ENCODE data around the gene OGFR.

OGFR gene

GRCh38 chr20:62802026-62802712, 2.5 kb upstream of the OGFR start:
- no peak for DNase-seq

DNA sequence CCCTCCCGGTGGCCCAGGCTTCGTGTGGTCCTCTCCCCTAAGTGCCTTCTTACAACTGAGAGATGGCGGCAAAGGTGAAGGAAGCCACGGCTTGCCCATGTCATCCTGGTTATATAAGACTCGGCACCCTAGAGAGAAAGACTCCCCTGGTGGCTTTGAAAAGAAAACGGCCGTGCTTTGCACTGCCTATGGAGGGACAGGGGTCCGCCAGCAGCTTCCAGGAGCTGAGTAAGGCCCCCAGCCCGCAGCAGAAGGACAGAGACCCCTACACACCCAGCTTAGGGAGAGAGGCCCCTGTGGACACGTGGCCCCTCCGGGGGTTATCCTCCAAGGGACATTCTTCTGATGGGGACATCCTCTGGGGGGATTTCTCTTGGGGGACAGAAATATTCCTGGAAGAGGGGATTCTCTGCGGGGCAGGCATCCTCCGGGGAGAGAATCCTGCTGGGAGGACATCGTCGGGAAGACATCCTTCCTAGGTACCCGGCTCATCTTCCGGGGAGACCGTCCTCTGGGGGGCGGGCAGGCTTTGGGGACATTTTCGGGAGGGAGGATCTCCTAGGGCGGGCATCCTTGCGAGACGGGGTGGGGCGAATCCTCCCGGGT, 511 bp upstream of the OGFR start:
- no peak for DNase-seq

GRCh38 chr20:62805155-62805710, 598 bp downstream of the OGFR start:
- DNase-seq = no peak

DNA sequence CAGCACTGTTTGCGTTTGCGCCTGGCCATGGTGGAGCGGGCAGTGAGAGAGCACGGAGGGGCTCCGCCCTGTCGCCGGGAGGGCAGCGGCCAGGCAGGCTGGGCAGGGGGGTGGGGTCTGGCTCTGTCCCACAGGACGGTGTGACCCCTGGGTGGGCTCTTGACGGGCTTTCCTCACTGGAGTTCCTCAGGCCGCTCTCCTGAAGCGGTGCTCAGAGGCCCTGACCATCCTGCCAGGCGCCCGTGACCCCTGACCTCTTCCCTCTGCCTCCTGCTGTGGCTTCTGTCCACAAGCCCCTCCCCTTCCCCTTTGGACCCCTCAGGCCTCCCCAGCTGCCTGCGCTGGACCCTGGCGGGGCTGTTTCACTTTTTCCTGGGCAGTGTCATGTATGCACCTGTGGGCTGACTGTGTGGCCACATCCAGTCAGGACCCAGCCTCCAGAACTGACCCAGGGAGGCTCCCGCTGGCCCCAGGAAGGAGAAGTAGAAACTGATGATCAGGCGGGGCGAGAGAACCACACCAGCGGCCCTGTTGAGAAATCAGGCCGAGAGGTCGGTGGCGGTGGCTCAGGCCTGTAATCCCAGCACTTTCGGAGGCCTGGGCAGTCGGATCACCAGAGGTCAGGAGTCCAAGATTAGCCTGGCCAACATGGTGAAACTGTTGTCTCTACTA, 1.2 kb downstream of the OGFR start:
- DNase-seq = no peak

GRCh38 chr20:62806383-62807050, 1.9 kb downstream of the OGFR start:
- DNase-seq = no peak

DNA sequence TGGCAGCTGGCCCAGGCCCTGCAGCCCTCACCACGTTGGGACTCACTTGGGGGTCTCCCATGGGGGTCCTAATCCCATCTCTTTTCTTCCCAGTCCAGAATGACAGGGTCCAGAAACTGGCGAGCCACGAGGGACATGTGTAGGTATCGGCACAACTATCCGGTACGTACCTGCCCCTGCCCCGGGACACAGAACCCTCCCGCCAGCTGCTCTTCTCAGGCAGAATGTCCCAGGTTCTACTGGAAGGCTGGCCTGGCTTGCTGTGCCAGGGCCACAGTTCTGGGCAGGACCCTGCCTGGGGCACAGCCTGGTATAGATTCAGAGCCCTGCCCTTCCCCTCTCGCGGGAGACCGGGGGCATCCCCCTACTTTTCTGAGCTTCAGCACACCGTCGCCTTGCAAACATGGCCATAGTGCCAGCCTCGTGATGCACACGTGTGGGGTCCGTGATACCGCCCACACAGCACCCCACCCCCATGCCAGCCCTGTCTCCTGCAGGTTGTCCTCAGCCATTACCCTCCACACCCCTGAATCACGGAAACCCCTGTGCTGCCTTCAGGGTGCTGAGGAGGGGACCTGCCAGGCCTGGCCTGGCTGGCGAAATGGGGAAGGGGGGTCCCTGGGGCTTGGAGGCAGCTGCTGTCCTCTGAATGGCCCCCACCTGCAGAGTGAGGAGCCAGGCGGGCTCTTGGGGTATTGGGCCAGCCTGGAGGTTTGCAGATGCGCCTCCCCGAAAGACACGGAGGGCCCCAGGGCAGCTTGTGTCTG, 3.0 kb downstream of the OGFR start:
- DNase-seq = no peak

DNA sequence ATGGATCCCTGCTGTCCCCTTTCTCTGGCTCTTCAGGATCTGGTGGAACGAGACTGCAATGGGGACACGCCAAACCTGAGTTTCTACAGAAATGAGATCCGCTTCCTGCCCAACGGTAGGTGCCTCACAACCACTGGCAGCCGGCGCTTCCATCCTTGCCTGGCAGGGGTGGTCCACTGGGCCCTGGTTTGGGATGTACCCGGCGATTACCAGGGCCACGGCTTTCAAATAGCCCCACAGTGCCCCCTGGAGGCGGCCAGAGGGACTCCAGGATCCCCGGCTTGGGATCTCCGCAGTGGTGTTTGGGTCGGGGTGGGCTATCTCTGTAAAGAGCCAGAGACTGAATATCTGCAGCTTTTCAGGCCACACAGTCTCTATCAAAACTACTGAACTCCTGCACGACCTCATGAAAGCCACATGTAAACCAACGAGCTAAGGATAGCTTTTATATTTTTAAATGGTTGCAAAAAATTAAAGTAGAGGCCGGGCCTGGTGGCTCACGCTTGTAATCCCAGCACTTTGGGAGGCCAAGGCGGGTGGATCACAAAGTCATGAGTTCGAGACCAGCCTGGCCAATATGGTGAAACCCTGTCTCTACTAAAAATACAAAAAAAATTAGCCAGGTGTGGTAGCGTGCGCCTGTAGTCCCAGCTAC, 3.7 kb downstream of the OGFR start:
- DNase-seq = no peak

DNA sequence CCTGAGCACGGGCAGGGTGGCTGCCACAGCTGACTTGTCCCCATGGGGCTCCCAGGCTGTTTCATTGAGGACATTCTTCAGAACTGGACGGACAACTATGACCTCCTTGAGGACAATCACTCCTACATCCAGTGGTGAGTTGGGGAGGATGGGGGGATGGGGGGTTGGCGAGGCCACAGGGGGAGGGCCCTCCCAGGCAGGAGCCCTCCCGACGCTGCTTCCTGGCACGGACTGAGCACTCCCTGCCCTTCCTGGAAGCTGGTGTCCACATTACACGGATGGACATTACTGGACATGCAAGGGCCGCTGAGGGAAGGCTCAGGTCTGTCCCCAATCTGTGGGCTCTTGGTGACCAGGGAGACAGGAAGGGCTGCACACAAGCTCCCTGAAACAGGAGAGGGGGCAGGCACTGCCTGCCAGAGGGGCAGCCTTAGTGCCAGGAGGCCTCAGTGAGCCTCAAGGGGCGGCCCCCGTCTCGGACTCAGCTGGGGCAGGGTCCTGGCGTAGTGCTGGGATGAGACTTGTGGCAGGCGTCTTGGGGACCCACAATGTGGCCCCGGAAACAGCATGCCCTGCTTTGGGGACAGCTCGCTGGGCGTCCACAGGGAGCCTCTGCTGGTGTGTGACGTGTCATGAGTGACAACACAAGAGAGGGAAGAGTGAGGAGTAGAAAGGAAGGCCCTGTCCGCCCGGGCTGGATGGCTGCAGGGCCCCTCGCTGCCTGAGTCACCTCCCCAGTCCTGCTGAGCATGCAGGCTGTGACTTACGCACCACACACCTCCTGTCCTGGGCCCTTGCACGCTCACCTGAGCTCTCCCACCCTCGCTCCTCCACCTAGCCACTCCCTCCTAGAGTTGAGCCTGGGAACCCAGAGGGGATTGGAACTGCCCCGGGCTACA, 5.1 kb downstream of the OGFR start:
- DNase-seq = no peak

- no peak for DNase-seq
Measured at GRCh38 chr20:62811320-62811719, 6.7 kb downstream of the OGFR start.

DNA sequence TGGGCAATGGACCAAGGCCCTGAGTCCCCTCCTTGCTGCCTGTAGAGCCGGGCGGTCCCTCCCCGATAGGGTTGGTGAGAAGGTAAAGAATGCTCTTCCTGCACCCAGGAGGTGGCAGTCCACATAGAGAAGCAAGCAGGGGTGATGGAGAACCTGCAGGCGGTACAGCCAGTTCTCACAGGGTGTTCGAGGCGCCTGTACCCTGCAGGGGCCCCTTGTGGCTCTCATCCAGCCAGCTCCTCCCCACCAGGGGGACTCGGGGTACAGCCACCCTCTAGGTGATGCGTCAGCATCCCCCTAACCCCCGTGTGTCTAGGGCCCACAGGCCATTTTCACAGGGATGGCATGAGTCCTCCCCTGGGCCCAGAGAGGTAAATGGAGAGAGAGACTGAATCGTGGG, 7.1 kb downstream of the OGFR start:
- no peak for DNase-seq

- no peak for DNase-seq
Measured at GRCh38 chr20:62812181-62812906, 7.7 kb downstream of the OGFR start.

DNA sequence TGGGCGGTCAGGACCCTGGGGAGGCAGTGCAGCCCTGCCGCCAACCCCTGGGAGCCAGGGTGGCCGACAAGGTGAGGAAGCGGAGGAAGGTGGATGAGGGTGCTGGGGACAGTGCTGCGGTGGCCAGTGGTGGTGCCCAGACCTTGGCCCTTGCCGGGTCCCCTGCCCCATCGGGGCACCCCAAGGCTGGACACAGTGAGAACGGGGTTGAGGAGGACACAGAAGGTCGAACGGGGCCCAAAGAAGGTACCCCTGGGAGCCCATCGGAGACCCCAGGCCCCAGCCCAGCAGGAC, 8.2 kb downstream of the OGFR start:
- DNase-seq = no peak

DNA sequence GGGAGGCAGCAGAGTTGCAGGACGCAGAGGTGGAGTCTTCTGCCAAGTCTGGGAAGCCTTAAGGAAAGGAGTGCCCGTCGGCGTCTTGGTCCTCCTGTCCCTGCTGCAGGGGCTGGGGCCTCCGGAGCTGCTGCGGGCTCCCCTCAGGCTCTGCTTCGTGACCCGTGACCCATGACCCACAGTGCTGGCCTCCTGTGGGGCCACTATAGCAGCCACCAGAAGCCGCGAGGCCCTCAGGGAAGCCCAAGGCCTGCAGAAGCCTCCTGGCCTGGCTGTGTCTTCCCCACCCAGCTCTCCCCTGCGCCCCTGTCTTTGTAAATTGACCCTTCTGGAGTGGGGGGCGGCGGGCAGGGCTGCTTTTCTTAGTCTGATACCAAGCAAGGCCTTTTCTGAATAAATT, 9.0 kb downstream of the OGFR start:
- DNase-seq = no peak

DNA sequence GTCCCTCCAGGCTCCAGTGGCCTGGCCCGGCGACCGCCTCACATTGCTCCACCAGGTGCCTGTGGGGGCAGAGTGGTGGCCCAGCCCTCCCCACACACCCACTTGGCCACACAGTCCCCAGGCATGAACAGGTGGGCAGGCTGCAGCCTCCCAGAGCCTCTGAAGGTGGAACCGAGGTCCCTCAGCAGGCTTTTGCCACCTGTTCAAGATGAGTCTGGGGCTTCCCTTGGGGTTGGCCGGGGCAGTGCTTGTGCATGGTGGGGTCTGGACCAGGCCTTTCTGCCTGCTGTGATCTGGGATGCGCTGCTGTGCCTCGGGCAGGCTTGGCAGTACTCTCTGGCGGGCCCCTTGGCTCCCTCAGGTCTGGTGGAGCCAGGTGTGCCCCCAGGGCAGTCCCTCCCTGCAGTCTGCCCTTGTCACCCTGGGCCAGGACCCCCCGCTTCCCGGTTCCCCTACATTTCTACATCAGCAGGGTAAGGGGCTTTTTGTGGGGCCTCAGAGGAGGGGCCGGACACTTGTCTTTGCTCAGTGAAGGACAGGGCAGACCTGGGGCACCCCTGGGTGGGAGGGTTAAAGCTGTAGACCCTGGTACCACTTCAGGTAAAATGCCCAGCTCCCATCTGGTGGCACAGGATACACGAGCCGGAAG, 9.5 kb downstream of the OGFR start:
- DNase-seq = no peak

DNA sequence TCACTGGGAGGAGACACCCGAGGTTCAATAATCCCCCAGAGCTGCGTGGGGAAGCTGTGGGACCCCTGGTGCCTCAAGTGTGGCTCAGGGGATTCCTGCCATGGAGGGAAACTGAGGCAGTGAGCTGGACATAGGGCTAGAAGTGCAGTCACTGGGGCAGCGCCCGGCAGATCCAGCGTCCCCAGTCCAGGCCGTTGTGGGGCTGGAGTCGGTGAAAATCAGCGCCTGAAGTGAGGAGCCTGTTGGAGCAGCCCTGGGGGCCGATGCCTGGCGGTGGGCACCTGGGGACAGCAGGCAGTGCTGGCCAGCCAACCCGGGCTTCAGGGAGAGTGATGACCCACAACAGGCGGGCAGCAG, 10.1 kb downstream of the OGFR start:
- DNase-seq = no peak

- no peak for DNase-seq
Measured at GRCh38 chr20:62815066-62815991, 10.7 kb downstream of the OGFR start.

- no peak for DNase-seq
Measured at GRCh38 chr20:62816031-62816883, 11.6 kb downstream of the OGFR start.

All from NCI-H748 treated with DMSO at 0.1 percent for 48 hours (cell line).